ENCODE results near the gene CNGB1.

The CNGB1 gene

DNA sequence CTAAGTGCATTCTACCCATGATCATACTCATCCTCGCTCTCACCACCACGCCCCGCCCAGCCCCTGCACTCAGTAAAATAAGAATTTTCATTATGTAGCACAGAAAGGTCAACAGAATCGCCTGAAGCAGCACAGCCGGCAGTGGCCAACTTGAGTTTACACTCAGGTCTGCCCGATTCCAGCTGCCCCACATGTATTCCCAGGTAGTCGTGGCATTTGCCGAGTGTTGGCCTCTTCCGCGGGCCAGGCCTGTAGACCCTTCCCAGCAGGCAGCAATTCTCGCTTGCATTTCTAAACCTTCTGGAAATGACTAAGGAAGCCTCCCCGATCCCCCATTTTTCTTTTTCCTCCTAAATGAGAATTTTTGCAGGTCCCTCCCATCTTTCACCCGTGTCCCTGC, 609 bp downstream of the CNGB1 start:
- no peak for DNase-seq

DNA sequence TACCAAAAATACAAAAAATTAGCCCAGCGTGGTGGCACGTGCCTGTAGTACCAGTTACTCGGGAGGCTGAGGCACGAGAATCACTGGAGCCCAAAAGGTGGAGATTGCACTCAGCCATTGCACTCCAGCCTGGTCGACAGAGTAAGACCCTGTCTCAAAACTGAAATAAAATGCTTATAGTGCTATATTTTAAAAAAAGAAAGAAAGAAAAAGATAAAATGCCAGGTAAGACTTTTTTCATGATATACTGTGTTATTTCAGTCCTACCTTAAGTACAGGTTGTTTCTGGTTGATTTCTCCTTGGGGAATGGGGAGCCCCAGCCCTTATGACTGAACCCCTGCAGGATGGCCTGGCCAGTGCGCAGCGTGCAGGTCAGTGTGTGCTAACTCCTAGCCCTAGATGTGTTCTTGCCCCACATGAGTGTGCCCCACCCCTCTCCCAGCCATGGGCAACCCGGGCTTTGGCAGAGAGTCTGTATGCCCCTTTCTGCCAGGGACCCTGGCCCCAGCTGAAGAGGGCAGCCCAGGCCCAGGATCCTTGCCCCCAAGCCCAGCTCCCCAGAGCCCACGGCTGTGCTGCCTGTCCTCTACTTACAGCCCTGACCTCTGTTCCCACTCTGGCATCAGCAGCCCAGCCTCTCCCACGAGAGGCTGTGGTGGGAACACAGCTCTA, 1.3 kb downstream of the CNGB1 start:
- DNase-seq, result no peak

DNA sequence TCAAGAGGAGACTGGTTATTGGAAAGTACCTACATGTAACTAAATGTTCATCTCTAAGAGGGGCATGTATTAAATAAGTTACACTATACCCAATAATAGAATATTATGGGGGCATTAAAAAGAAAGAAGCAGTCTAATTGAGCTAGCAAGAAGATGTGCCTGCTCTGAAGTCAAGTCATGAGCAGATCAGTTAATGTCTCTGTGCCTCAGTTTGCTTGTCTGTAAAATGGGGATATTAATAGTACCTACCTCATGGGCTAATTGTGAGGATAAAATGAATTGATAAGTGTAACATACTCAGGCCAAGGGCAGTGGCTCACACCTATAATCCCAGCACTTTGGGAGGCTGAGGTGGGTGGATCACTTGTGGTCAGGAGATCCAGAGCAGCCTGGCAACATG, 3.0 kb downstream of the CNGB1 start:
- DNase-seq, result no peak

DNA sequence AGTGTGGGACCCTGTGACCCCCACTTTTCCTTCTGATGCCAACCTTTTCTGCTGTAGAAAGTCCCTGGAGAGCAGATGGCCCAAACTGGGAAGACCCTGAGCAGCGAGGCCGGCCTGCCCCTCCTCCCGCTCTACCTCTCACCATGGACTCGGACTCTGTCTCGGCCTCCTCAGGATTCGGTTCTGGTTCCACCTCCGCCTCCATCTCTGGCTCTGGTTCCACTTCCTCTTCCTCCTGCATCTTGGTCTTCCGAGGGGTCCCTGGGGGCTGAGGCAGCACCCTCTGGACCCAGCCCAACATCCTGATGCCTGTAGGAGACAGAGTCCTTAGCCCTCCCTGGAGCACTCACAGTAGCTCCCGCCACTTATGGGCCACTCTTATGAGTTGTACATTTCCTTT, 3.9 kb downstream of the CNGB1 start:
- no peak for DNase-seq

- peak; percentile 17 for DNase-seq
These were observed 4.6 kb downstream of the CNGB1 start for GRCh38 chr16:57966204-57966771.

- no peak for DNase-seq
These were observed 6.7 kb downstream of the CNGB1 start for GRCh38 chr16:57964157-57964700.

GRCh38 chr16:57962756-57963155, 8.2 kb downstream of the CNGB1 start:
- no peak for DNase-seq

DNA sequence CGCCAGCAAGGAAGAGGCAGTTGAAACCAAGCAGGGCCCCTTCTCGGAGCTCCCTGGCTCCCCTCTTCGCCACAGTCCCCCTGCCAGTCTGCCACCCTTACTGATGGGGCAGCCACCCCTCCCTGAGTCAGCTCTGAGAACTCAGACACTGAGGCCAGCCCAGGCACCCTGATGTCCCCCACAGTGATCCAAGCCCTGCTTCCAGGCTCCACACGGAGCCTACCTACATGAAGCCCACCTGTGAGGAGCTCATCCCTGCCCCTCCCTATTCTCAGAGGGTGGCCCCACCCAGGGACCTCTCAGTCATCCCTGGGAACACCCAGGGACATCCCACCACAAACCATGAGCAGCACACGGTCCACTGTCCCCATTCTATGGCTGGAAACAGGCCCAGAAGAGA, 8.9 kb downstream of the CNGB1 start:
- no peak for DNase-seq

DNA sequence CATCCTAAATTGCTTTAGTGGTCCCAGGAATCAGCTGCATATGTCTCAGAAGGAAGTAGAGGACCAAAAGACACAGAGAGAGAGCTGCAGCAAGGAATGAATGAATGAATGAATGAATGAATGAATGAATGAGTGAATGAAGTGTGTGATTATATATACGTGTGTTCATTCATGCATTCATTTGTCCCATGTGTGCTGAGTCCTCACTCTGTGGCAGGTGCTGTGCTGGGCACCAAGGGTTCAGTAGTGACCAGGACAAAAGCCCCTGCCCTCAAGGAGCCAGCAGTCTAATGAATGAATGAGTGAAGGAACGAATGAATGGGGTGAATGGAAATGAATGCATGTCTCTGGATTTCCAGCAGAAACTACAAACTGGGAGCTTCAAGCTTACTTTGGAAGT, 9.4 kb downstream of the CNGB1 start:
- DNase-seq, result no peak

DNA sequence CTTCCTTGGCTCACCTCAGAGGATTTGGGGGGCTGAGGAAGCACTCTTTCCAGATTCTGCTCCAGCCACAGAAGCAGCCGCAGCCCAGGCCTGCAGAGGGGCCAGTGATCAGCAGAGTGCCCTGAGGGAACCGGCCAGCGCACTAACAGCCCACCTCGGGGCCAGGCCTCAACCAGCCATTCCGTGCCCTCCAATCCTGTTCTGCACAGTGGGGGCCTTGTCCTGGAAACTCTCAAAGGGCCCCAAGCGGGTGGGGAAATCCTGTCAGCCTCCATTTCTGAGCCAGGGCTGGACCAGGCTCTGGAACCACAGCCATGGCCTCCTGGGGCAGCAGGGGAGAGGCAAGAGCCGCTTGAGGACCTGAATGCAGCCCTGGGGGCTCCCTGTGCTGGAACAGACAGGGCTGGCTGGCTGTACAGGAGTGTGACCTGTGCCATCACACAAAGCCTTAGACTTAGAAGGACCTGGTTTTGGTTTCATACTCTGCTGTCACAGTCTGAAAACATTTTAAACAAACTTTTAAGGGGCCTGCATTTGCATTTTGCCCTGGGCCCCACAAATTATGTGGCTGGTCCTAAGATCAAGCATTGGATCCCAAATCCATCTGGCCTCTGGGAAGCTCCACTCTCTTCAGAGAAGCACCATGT, 10.0 kb downstream of the CNGB1 start:
- DNase-seq, result no peak

DNA sequence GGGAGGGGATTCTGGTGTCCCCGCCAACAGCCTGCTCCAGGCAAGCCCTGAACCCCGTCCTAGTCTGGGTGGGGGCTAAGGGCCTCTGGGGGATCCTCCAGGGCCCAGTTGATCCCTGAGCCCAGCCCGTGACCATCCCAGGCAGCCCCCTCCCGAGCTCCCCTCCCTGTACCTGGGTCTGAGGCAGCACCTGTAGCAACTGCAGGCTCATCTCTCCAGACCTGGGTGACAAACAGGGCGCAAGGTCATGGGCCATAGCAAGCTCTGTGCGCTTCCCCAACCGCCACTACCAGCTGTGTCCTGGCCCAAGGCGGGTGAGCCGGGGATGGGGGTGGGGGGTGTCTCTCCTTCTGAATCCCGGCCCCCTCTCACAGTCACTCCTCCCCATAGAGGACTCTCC, 10.6 kb downstream of the CNGB1 start:
- no peak for DNase-seq

DNA sequence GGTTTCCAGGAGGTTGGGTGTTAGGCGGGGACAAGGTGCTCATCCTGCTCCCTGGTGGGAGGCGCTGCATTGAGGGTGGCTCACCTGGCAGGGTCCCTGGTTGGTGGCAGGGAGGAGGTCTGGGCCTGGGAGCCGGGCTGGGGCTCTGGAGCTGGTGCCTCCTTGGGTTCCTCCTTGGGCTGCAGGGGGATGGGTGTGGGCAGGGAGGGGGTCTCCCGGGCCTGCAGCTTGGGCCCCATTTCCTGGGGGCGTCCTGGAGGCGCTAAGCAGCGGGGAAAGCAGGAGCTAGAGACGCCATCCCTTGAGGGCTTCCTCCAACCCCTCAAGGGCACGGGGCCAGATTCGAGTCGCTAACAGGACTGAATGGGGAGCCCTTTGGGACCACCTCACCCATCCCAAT, 11.1 kb downstream of the CNGB1 start:
- no peak for DNase-seq

- DNase-seq, result no peak
These were observed 11.8 kb downstream of the CNGB1 start for GRCh38 chr16:57959121-57959520.

GRCh38 chr16:57958544-57958943, 12.4 kb downstream of the CNGB1 start:
- no peak for DNase-seq

DNA sequence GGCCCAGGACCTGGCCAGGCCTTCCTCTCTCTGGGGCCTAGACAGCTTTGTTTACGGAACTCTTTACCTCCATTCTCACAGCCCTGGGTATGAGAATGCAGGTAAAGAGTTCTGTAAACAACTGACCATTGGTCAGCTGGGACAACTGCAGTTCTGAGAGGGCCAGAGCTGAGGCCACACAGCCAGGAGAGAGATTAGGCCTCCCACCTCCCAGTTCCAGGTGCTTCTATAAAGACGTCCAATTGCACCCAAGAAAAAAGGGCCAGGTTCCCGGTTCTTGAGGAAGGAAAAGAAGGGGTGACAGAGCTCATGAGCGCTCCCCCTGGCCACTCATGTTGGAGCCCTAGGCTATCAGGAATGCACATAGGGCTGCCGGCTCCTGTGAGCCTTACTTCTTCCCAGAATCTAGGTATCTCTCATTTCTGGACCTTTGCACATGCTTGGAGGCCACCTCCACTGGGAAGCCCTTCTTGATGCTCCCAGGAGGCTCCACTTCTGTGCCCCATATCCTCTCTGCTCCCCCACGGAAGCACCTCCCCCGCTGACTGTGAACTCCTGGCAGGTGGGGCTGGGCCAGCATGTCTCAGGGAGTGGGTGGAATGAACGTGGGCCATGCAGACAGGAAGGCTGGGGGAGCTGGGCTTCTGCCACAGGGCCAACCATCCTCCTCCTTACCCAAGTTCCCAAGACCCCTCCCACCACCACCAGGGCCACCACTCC, 13.1 kb downstream of the CNGB1 start:
- DNase-seq, result no peak

GRCh38 chr16:57956924-57957672, 13.8 kb downstream of the CNGB1 start:
- no peak for DNase-seq

DNA sequence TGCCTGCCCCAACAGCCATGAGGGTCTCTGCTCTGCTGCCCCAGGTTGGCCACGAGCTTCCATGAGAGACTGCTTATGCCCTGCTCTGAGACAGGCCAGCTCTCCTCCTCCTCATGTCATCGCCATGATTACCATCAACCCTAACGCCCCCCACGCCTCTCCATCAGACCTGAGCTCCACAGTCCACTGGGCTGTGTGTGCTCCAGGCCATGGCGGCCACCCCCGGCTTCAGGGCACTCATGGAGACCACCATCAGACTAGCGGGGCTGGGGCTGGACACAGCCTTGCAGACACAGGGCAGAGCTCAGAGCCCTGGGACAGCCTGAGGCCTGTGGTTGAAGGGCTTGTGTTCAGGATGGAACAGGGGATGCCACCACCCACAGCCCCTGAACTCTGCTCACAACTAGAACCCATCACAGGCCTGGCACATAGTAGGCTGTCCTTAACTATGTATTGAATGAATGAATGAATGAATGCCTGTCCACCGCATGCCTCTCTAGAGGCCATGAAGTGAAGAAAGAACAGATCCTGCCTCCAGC, 14.6 kb downstream of the CNGB1 start:
- no peak for DNase-seq

DNA sequence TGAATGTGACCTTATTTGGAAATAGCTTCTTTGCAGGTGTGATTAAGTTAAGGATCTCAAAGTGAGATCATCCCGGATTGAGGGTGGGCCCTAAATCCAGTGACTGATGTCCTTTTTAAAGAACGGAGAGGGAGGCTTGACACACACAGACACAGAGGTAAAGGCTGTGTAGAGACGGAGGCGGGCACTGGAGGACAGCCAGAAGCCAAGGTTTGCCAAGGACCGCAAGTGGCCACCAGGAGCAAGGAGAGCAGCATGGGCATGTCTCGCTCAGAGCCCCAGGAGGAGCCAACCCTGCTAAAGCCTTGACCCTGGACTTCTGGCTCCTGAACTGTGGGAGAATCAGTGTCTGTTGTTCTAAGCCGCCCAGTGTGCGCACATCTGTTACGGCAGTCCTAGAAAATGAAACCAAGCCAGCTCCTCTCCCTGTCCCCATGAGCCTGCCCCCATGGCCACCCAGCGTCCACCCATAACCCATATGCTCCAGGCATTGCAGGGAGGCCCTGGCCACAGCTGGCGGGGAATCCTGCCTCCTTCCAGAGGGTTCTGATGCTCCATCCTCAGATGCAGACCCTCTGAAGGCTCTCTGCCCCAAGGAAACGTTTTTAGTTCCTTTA, 15.2 kb downstream of the CNGB1 start:
- DNase-seq, result no peak

DNA sequence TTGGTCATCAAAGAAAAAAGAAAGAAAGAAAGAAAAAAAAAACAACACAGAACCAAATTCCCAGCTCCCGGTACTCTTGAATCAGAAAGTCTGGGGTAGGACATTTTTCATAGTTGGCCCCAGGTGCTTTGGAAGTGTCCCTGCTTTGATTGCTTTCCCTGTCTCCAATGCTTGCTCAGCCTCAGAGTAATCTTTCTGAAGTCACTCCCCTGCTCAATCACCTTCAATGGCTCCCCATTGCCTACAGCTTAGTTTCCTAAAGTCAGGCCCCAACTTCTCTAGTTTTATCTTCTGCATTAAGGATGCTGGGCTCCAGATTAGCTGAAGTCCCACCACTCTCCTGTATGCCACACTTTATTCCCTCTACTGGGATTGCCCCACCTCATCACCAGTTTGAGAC, 17.1 kb downstream of the CNGB1 start:
- no peak for DNase-seq

GRCh38 chr16:57952909-57953308, 18.0 kb downstream of the CNGB1 start:
- DNase-seq, result no peak

DNA sequence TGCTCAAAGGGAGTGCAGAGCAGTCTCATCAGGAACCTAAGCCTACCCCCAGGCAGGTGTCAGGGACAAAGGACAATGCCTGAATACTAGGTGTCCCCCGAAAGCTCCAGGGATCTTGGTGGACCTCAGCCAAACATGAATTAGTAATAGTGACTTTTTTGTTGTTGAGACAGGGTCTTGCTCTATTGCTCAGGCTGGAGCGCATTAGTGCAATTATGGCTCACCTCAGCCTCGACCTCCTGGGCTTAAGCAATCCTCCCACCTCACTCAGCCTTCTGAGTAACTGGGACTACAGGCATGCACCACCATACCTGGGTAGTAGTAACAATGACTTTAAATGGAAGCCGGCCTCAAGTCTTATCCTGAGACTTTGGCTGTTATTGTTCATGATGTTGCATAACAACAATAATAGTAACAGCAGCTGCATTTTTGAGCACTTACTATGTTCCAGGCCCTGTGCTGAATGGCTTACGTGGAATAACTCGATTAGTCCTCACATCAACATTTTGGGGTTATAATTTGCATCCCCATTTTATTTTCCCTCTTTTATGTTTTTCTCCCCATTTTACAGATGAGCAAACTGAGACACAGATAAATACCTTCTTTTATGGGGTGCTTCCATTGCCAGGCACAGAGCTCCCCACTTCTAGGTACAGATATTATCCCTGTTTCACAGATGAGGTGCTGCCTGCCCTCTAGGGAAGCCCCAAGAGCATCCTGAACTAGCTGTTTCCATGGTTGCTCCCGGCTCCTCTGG, 19.5 kb downstream of the CNGB1 start:
- DNase-seq, result no peak

Data from hematopoietic multipotent progenitor cell treated with erythropoietin and hydrocortisone succinate and interleukin-3 and kit ligand, for 6 days (in vitro differentiated cells).